Stimulated activated effector memory CD8-positive, alpha-beta T cell treated with anti-CD3 and anti-CD28 coated beads, Interleukin-12 subunit alpha, Interleukin-12 subunit beta, amount 100 ng/mL, for 72 hours (primary cell): ENCODE measurements around the gene DR1.
"Not testable (repeated sequence)": the region's sequence is repeated elsewhere in the genome, so short reads cannot be mapped to it uniquely, and the experiment has no call there.

Source experiments
- ATAC-seq: fragments of 150-1000 bp; cut with Tn5 transposase; 2 replicates; pipeline ENCODE4 v1.10.0; 2021
- DNase-seq, 2 donors: peaks; one replicate each; pipeline ENCODE4 v3.0.0; 2021 to 2022; ENCODE audit warnings: low spot score in 2 of 2
- H3K27ac Mint-ChIP-seq: one replicate; pipeline ENCODE4 v1.8.0; 2022; ENCODE audit warnings: mild to moderate bottlenecking, mixed read lengths
- H3K36me3 Mint-ChIP-seq: one replicate; pipeline ENCODE4 v1.8.0; 2022; ENCODE audit warnings: mild to moderate bottlenecking, mixed read lengths
- H3K4me1 Mint-ChIP-seq: one replicate; pipeline ENCODE4 v1.8.0; 2022; ENCODE audit warnings: mixed read lengths
- H3K4me3 Mint-ChIP-seq: one replicate; pipeline ENCODE4 v1.8.0; 2022; ENCODE audit warnings: mild to moderate bottlenecking, mixed read lengths
- H3K9me3 Mint-ChIP-seq: one replicate; pipeline ENCODE4 v1.8.0; 2022; ENCODE audit warnings: mixed read lengths

Gene DR1

DNA sequence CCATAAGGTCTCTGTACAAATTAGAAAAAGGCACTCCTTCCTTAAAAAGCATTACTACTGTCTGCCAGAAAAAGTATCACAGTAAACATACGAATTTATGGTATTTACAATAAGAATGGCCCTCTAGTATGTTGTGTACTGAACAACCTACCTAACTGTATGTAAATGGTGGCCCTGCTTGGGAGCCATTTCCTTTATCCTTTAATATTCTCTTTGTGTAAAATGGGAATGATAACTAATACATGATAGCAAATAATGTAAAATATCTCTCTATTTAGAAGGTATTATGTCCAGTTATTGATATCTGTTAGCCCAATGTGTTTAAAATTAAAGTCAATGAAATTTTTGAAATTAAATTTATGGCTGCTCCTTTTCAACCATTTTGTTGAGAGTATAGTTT, 5.2 kb downstream of the DR1 start:
- Mint-ChIP-seq H3K27ac (no peak overlapping the region), H3K4me1 (peaks cover 19% of the 10 kb centered on the region), H3K9me3 (no peaks in the 10 kb centered on the region), H3K4me3 (peak overlapping the region; percentile 99), H3K36me3 (peaks cover 90% of the 10 kb centered on the region)
- no peak for ATAC-seq
- no peak for DNase-seq

GRCh38 chr1:93351346-93351745, 5.6 kb downstream of the DR1 start:
- H3K36me3 Mint-ChIP-seq, result peaks cover 92% of the 10 kb centered on the region
- peaks cover 19% of the 10 kb centered on the region for H3K4me1 Mint-ChIP-seq
- not testable (repeated sequence) for H3K4me3 Mint-ChIP-seq, H3K27ac Mint-ChIP-seq, DNase-seq, H3K9me3 Mint-ChIP-seq, ATAC-seq

GRCh38 chr1:93352376-93352775, 6.7 kb downstream of the DR1 start:
- Mint-ChIP-seq H3K36me3 (peaks cover 92% of the 10 kb centered on the region), H3K4me1 (peaks cover 25% of the 10 kb centered on the region), H3K27ac (no peak overlapping the region), H3K9me3 (no peaks in the 10 kb centered on the region), H3K4me3 (peak overlapping the region; percentile 31)
- no peak for ATAC-seq
- no peak for DNase-seq

GRCh38 chr1:93353286-93353685, 7.6 kb downstream of the DR1 start:
- H3K27ac Mint-ChIP-seq, result no peak overlapping the region
- H3K4me3 Mint-ChIP-seq, result no peak overlapping the region
- ATAC-seq (no peak), DNase-seq (no peak)
- peaks cover 94% of the 10 kb centered on the region for H3K36me3 Mint-ChIP-seq
- no peaks in the 10 kb centered on the region for H3K9me3 Mint-ChIP-seq
- H3K4me1 Mint-ChIP-seq, result peaks cover 31% of the 10 kb centered on the region

DNA sequence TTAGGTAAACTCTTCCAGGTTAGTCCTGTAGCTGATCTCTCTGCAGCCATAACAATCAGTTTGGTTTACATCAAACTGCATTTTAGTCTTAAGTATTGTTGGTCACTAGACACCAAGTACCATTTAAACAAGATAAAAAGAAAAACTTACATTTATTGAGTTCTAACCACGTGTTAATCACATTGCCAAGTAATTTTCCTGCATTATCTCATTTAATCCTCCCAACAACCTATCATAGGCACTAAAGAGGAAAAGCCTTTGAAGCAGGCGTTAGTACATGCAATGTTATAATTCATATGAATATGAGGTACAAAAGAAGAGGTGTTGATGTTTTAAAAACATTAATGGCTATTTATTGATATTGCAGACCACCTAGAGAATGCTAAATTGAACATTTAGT, 9.0 kb downstream of the DR1 start:
- peaks cover 37% of the 10 kb centered on the region for H3K4me1 Mint-ChIP-seq
- no peak for DNase-seq

GRCh38 chr1:93357242-93357641, 11.5 kb downstream of the DR1 start:
- no peak for DNase-seq
- Mint-ChIP-seq H3K27ac (no peak overlapping the region), H3K9me3 (no peaks in the 10 kb centered on the region), H3K36me3 (peaks cover 100% of the 10 kb centered on the region), H3K4me3 (no peak overlapping the region), H3K4me1 (peaks cover 31% of the 10 kb centered on the region)
- no peak for ATAC-seq

More for the DNA sequence above, 9.0 kb downstream of the DR1 start:
- no peak overlapping the region for H3K27ac Mint-ChIP-seq
- H3K4me3 Mint-ChIP-seq, result no peak overlapping the region
- H3K36me3 Mint-ChIP-seq, result peaks cover 96% of the 10 kb centered on the region
- H3K9me3 Mint-ChIP-seq, result no peaks in the 10 kb centered on the region
- ATAC-seq, result no peak

- DNase-seq (no peak), ATAC-seq (no peak)
- peaks cover 100% of the 10 kb centered on the region for H3K36me3 Mint-ChIP-seq
- H3K4me3 Mint-ChIP-seq, result no peak overlapping the region
- peaks cover 33% of the 10 kb centered on the region for H3K4me1 Mint-ChIP-seq
- H3K9me3 Mint-ChIP-seq, result no peaks in the 10 kb centered on the region
- H3K27ac Mint-ChIP-seq, result no peak overlapping the region
These were observed 12.6 kb downstream of the DR1 start for GRCh38 chr1:93358293-93358692.

DNA sequence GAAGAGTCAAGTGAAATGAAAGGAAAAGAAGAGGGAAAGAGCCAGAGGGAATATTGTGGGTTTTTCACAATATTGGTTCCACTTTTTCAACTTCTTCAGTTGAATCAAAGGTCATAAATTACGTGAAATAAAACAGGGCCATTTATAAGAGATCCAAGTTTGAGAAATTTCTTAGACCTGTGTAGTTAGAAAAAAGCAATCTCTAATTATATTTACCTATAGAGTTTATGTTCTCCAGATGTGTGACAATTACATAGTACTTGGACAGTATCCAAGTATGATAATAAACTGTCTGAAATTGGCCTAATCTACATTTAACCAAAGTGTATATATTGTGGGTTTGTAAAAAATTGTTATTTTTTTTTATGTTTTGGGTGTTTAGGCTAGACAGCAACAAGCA, 14.4 kb downstream of the DR1 start:
- H3K36me3 Mint-ChIP-seq, result peaks cover 100% of the 10 kb centered on the region
- no peak for ATAC-seq
- H3K27ac Mint-ChIP-seq, result peak overlapping the region; percentile 9
- H3K9me3 Mint-ChIP-seq, result no peaks in the 10 kb centered on the region
- no peak for DNase-seq
- peaks cover 39% of the 10 kb centered on the region for H3K4me1 Mint-ChIP-seq
- no peak overlapping the region for H3K4me3 Mint-ChIP-seq

- Mint-ChIP-seq H3K36me3 (peaks cover 100% of the 10 kb centered on the region), H3K4me1 (peaks cover 39% of the 10 kb centered on the region), H3K9me3 (no peaks in the 10 kb centered on the region), H3K4me3 (no peak overlapping the region), H3K27ac (no peak overlapping the region)
- no peak for DNase-seq
- ATAC-seq, result no peak
These were observed 16.5 kb downstream of the DR1 start for GRCh38 chr1:93362237-93362636.

DNA sequence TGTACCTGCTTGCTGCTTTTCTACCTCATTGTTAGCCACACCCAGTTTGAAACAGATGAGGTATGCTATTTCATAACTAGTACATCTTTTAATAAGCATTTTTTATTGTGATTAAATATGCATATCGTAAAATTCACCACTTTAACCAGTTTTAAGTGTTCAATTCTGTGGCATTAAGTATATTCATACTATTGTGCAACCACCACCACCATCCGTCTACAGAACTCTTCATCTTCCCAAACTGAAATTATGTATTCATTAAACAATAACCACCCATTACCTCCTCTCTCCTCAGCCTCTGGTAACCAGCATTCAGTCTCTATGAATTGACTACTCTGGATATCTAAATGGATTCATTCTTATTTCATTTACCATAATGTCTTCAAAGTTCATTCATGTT, 20.1 kb downstream of the DR1 start:
- Mint-ChIP-seq H3K9me3 (no peaks in the 10 kb centered on the region), H3K36me3 (peaks cover 77% of the 10 kb centered on the region), H3K27ac (no peak overlapping the region), H3K4me3 (no peak overlapping the region), H3K4me1 (peaks cover 12% of the 10 kb centered on the region)
- DNase-seq, result no peak
- ATAC-seq, result no peak

- peaks cover 38% of the 10 kb centered on the region for H3K36me3 Mint-ChIP-seq
- peaks cover 4% of the 10 kb centered on the region for H3K4me1 Mint-ChIP-seq
- DNase-seq (no peak), ATAC-seq (no peak)
- H3K27ac Mint-ChIP-seq, result no peak overlapping the region
- H3K9me3 Mint-ChIP-seq, result peaks cover 4% of the 10 kb centered on the region
- no peak overlapping the region for H3K4me3 Mint-ChIP-seq
These were observed 24.0 kb downstream of the DR1 start for GRCh38 chr1:93369734-93370133.

- no peak for DNase-seq
- no peaks in the 10 kb centered on the region for H3K4me1 Mint-ChIP-seq
- no peak overlapping the region for H3K27ac Mint-ChIP-seq
- H3K9me3 Mint-ChIP-seq, result peaks cover 29% of the 10 kb centered on the region
- ATAC-seq, result no peak
- H3K4me3 Mint-ChIP-seq, result no peak overlapping the region
- H3K36me3 Mint-ChIP-seq, result no peaks in the 10 kb centered on the region
These were observed 28.8 kb downstream of the DR1 start for GRCh38 chr1:93374334-93375106.

GRCh38 chr1:93384656-93385055, 38.9 kb downstream of the DR1 start:
- DNase-seq (no peak), ATAC-seq (no peak)
- Mint-ChIP-seq H3K27ac (no peak overlapping the region), H3K4me1 (no peaks in the 10 kb centered on the region), H3K4me3 (no peak overlapping the region), H3K36me3 (no peaks in the 10 kb centered on the region), H3K9me3 (peaks cover 20% of the 10 kb centered on the region)

DNA sequence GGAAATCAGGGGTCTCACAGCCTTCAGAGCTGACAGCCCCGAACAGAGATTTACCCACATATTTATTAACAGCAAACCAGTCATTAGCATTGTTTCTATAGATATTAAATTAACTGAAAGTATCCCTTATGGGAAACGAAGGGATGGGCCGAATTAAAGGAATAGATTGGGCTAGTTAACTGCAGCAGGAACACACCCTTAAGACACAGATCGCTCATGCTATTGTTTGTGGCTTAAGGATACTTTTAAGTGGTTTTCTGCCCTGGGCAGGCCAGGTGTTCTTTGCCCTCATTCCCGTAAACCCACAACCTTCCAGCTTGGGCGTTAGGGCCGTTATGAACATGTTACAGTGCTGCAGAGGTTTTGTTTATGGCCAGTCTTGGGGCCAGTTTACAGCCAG, 40.6 kb downstream of the DR1 start:
- ATAC-seq, H3K27ac Mint-ChIP-seq, DNase-seq, H3K4me3 Mint-ChIP-seq, H3K4me1 Mint-ChIP-seq, H3K36me3 Mint-ChIP-seq: not testable (repeated sequence)
- H3K9me3 Mint-ChIP-seq, result peaks cover 17% of the 10 kb centered on the region

DNA sequence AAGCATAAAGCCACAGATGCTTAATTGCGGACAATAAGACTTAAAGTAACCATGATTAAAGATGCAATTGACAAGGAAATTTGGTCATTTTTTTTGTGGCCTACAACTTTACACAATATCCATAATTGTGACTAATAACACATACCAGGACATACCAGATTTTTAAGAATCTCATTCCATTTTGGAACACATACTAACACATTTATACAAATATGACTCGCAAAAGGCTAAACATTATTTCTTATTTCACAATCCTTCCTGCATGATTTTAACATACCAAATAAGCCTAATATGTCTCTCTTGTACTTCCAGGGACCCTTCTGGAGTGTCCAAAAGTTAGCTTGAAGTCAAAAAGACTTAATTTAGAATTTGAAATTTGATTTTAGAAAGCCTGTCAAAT, 48.8 kb downstream of the DR1 start:
- Mint-ChIP-seq H3K27ac (no peak overlapping the region), H3K4me3 (no peak overlapping the region)
- no peak for DNase-seq

DNA sequence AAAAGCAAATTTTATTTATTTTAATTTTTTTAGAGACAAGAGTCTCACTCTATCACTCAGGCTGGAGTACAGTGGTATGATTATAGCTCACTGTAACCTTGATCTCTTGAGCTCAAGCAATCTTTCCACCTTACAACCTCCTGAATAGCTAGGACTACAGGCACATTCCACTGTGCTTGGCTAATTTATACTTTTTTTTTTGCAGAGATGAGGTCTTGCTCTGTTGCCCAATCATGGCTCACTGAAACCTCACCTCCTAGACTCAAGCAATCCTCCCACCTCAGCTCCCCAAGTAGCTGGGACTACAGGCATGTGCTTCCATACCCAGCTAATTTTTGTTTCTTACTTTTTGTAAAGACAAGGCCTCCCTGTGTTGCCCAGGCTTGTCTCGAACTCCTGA, 49.5 kb downstream of the DR1 start:
- DNase-seq (no peak), ATAC-seq (no peak)
- no peaks in the 10 kb centered on the region for H3K4me1 Mint-ChIP-seq
- no peak overlapping the region for H3K27ac Mint-ChIP-seq
- no peaks in the 10 kb centered on the region for H3K9me3 Mint-ChIP-seq
- no peak overlapping the region for H3K4me3 Mint-ChIP-seq
- H3K36me3 Mint-ChIP-seq, result no peaks in the 10 kb centered on the region

More for the DNA sequence above, 48.8 kb downstream of the DR1 start:
- no peaks in the 10 kb centered on the region for H3K4me1 Mint-ChIP-seq
- no peaks in the 10 kb centered on the region for H3K9me3 Mint-ChIP-seq
- H3K36me3 Mint-ChIP-seq, result no peaks in the 10 kb centered on the region
- ATAC-seq, result no peak
